Upper lobe of right lung (tissue), 1 donor: ENCODE measurements around the gene RANBP3. TPM values are rescaled to one million over a fixed set of nuclear protein-coding genes. Genes with fewer than 3 reads are reported as not detected.

Experiments used
- ATAC-seq: fragments of 200-7000 bp; cut with Tn5 transposase; one replicate; pipeline ENCODE4 v1.9.1; 2020; ENCODE audit warnings: mild to moderate bottlenecking, moderate library complexity
- DNase-seq: peaks from one replicate; pipeline ENCODE4 v3.0.0-alpha.2; 2020
- H3K27ac ChIP-seq: fragments of 200-600 bp; one replicate; pipeline ENCODE4 v1.8.0; 2022
- H3K27me3 ChIP-seq: fragments of 200-600 bp; one replicate; pipeline ENCODE4 v1.8.0; 2022; ENCODE audit warnings: mild to moderate bottlenecking
- H3K36me3 ChIP-seq: fragments of 200-600 bp; one replicate; pipeline ENCODE4 v1.8.0; 2022
- H3K4me1 ChIP-seq: fragments of 200-600 bp; one replicate; pipeline ENCODE4 v1.8.0; 2022
- H3K4me3 ChIP-seq: fragments of 200-600 bp; one replicate; pipeline ENCODE4 v1.8.0; 2022; ENCODE audit warnings: mild to moderate bottlenecking
- H3K9me3 ChIP-seq: fragments of 200-600 bp; one replicate; pipeline ENCODE4 v1.8.0; 2022
- CTCF ChIP-seq: fragments of 200-600 bp; IDR thresholded peaks from one replicate; pipeline ENCODE4 v1.8.0; 2022; ENCODE audit warnings: antibody characterized with exemption
- intact Hi-C: fragments of 100-400 bp; cut with DNase I; formaldehyde crosslinking; loops from one replicate; pipeline ENCODE4 v1.11.0; 2022
- total RNA-seq: library from RNA; stranded (reverse); fragmentation: NEBNext Ultra II Directional; extraction: Animal tissue kit (Norgen Biotek cat#: 25700); gene quantifications from one replicate; pipeline ENCODE4 v1.2.1, GENCODE V29; 2021
- donor health status: DM: no; HTN: yes; CAD: no; lungs with severe emphysema.

The RANBP3 gene
- total RNA-seq, 1 donor from 2014 or later = 65.5 TPM

- Histone ChIP-seq H3K4me3 (no peak overlapping the region), H3K27me3 (no peaks in the 10 kb centered on the region), H3K9me3 (no peaks in the 10 kb centered on the region), H3K4me1 (peaks cover 65% of the 10 kb centered on the region), H3K27ac (no peak overlapping the region), H3K36me3 (peaks cover 5% of the 10 kb centered on the region)
- no peak for TF ChIP-seq CTCF
- intact Hi-C loops = no loop called here
- no peak for ATAC-seq
- DNase-seq = no peak
Measured at GRCh38 chr19:5956728-5957127, 21.2 kb downstream of the RANBP3 start.

- Histone ChIP-seq H3K4me3 (no peak overlapping the region), H3K27me3 (no peaks in the 10 kb centered on the region), H3K9me3 (no peaks in the 10 kb centered on the region), H3K36me3 (peaks cover 5% of the 10 kb centered on the region), H3K27ac (no peak overlapping the region), H3K4me1 (peaks cover 65% of the 10 kb centered on the region)
- no peak for TF ChIP-seq CTCF
- ATAC-seq = no peak
- DNase-seq = no peak
- intact Hi-C loops = no loop called here
Measured at GRCh38 chr19:5956323-5956722, 21.6 kb downstream of the RANBP3 start.

GRCh38 chr19:5955636-5955935, 22.4 kb downstream of the RANBP3 start:
- Histone ChIP-seq H3K4me3 (no peak overlapping the region), H3K9me3 (no peaks in the 10 kb centered on the region), H3K27me3 (no peaks in the 10 kb centered on the region), H3K27ac (peak overlapping the region; percentile 25), H3K4me1 (peaks cover 65% of the 10 kb centered on the region), H3K36me3 (peaks cover 5% of the 10 kb centered on the region)
- ATAC-seq = no peak
- no peak for TF ChIP-seq CTCF
- no peak for DNase-seq
- intact Hi-C loops = no loop called here

GRCh38 chr19:5954293-5954692, 23.6 kb downstream of the RANBP3 start:
- H3K36me3 ChIP-seq = peaks cover 5% of the 10 kb centered on the region
- no peak for TF ChIP-seq CTCF
- peak overlapping the region; percentile 52 for H3K27ac ChIP-seq
- H3K4me3 ChIP-seq = no peak overlapping the region
- DNase-seq = no peak
- H3K27me3 ChIP-seq = no peaks in the 10 kb centered on the region
- no peaks in the 10 kb centered on the region for H3K9me3 ChIP-seq
- no peak for ATAC-seq
- intact Hi-C loops = no loop called here
- peaks cover 64% of the 10 kb centered on the region for H3K4me1 ChIP-seq

GRCh38 chr19:5953680-5954213, 24.2 kb downstream of the RANBP3 start:
- H3K9me3 ChIP-seq = no peaks in the 10 kb centered on the region
- no peak overlapping the region for H3K4me3 ChIP-seq
- intact Hi-C loops = no loop called here
- H3K27ac ChIP-seq = peak overlapping the region; percentile 52
- TF ChIP-seq CTCF = no peak
- no peak for DNase-seq
- no peaks in the 10 kb centered on the region for H3K27me3 ChIP-seq
- ATAC-seq = no peak
- H3K4me1 ChIP-seq = peaks cover 68% of the 10 kb centered on the region
- peaks cover 5% of the 10 kb centered on the region for H3K36me3 ChIP-seq

- H3K9me3 ChIP-seq = no peaks in the 10 kb centered on the region
- no peak for TF ChIP-seq CTCF
- H3K4me1 ChIP-seq = peaks cover 74% of the 10 kb centered on the region
- peak overlapping the region; percentile 52 for H3K27ac ChIP-seq
- intact Hi-C loops = no loop called here
- no peaks in the 10 kb centered on the region for H3K27me3 ChIP-seq
- H3K4me3 ChIP-seq = no peak overlapping the region
- H3K36me3 ChIP-seq = peaks cover 2% of the 10 kb centered on the region
- ATAC-seq (no peak), DNase-seq (no peak)
Measured at GRCh38 chr19:5953030-5953589, 24.8 kb downstream of the RANBP3 start.
